Measurements from ENCODE around the gene HHAT.
"Not testable (repeated sequence)": the region's sequence is repeated elsewhere in the genome, so short reads cannot be mapped to it uniquely, and the experiment has no call there.

HHAT gene

DNA sequence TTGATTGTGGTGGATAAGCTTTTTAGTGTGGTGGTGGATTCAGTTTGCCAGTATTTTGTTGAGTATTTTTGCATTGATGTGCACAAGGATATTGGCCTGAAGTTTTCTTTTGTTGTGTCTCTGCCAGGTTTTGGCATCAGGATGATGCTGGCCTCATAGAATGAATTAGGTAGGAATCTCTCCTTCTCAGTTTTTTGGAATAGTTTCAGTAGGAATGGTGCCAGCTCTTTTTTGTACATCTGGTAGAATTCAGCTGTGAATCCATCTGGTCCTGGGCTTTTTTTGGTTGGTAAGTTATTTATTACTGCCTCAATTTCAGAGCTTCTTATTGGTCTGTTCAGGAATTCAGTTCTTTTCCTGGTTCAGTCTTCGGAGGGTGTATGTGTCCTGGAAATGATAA is 98.0 kb downstream of the HHAT start:
- H2BK12ac ChIP-seq (ENCODE audit: low read length); H3K14ac ChIP-seq (ENCODE audit: low read length); H4K91ac ChIP-seq (ENCODE audit: low read depth, low read length, poor library complexity); H3K27ac ChIP-seq (replicated peaks; ENCODE audit: low read length); H3K4me3 ChIP-seq (ENCODE audit: low read length in 2 of 2); H2AK5ac ChIP-seq (ENCODE audit: low read depth, low read length); H3K27me3 ChIP-seq (ENCODE audit: control insufficient read depth in 3 of 3, insufficient read depth in 3 of 3, low read depth in 1 of 3, low read length in 3 of 3); H3K4ac ChIP-seq (ENCODE audit: low read length); H2BK5ac ChIP-seq (ENCODE audit: low read length); H3K4me1 ChIP-seq (ENCODE audit: control insufficient read depth in 2 of 2, insufficient read depth in 1 of 2, low read depth in 1 of 2, low read length in 2 of 2); H3K4me2 ChIP-seq (ENCODE audit: insufficient read depth, low read length, poor library complexity, severe bottlenecking); H4K8ac ChIP-seq (ENCODE audit: low read depth, low read length); H2AFZ ChIP-seq (ENCODE audit: low read length); H3K23ac ChIP-seq (ENCODE audit: low read depth, low read length, poor library complexity); H3K18ac ChIP-seq (ENCODE audit: low read length); H3K36me3 ChIP-seq (replicated peaks in 1 of 2; ENCODE audit: control insufficient read depth in 2 of 2, insufficient read depth in 2 of 2, low read length in 2 of 2); H3K9me3 ChIP-seq (replicated peaks in 1 of 2; ENCODE audit: control insufficient read depth in 2 of 2, insufficient read depth in 1 of 2, low read depth in 1 of 2, low read length in 2 of 2); H3K79me1 ChIP-seq (ENCODE audit: low read depth, low read length); H2BK120ac ChIP-seq (ENCODE audit: low read depth, low read length); DNase-seq (ENCODE audit: low spot score); H2BK15ac ChIP-seq (ENCODE audit: low read length); H3K9ac ChIP-seq (ENCODE audit: low read depth, low read length, poor library complexity): not testable (repeated sequence)
- WGBS, 2 donors (ENCODE audit: extremely low coverage in 2 of 2, insufficient read length in 2 of 2, insufficient replicate concordance in 1 of 2) = no CpG with 5 or more reads among the region's 1 CpG

DNA sequence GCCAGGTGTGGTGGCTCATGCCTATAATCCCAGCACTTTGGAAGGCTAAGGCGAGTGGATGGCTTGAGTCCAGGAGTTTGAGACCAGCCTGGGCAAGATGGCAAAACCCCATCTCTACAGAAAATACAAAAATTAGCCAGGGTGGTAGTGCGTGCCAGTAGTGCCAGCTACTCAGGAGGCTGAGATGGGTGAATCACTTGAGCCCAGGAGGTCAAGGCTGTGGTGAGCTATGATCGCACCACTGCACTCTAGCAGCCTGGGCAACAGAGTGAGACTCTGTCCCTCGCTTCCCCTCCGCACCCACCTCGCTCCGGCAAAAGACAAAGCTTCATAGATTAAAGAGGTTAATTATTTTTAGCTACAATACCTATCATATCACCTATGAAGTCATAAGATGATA is 100.0 kb downstream of the HHAT start:
- no peaks in the 10 kb centered on the region for H3K79me1 ChIP-seq (ENCODE audit: low read depth, low read length)
- H3K9ac ChIP-seq (ENCODE audit: low read depth, low read length, poor library complexity) = no peak overlapping the region
- no peak overlapping the region for H2BK12ac ChIP-seq (ENCODE audit: low read length)
- no peak for DNase-seq (ENCODE audit: low spot score)
- H3K9me3 ChIP-seq (replicated peaks in 1 of 2; ENCODE audit: control insufficient read depth in 2 of 2, insufficient read depth in 1 of 2, low read depth in 1 of 2, low read length in 2 of 2) = peaks cover 0 to 3% of the 10 kb centered on the region in 2 donors
- no peak overlapping the region for H3K14ac ChIP-seq (ENCODE audit: low read length)
- H4K8ac ChIP-seq (ENCODE audit: low read depth, low read length) = no peak overlapping the region
- H4K91ac ChIP-seq (ENCODE audit: low read depth, low read length, poor library complexity) = no peak overlapping the region
- peaks cover 4 to 8% of the 10 kb centered on the region in 2 donors for H3K4me1 ChIP-seq (ENCODE audit: control insufficient read depth in 2 of 2, insufficient read depth in 1 of 2, low read depth in 1 of 2, low read length in 2 of 2)
- no peaks in the 10 kb centered on the region for H3K36me3 ChIP-seq (replicated peaks in 1 of 2; ENCODE audit: control insufficient read depth in 2 of 2, insufficient read depth in 2 of 2, low read length in 2 of 2)
- no peak overlapping the region for H2BK5ac ChIP-seq (ENCODE audit: low read length)
- H3K18ac ChIP-seq (ENCODE audit: low read length) = no peak overlapping the region
- H3K27me3 ChIP-seq (ENCODE audit: control insufficient read depth in 3 of 3, insufficient read depth in 3 of 3, low read depth in 1 of 3, low read length in 3 of 3) = no peaks in the 10 kb centered on the region
- H3K4me2 ChIP-seq (ENCODE audit: insufficient read depth, low read length, poor library complexity, severe bottlenecking) = no peak overlapping the region
- H2AFZ ChIP-seq (ENCODE audit: low read length) = no peak overlapping the region
- no peak overlapping the region for H3K4me3 ChIP-seq (ENCODE audit: low read length in 2 of 2)
- no peak overlapping the region for H3K23ac ChIP-seq (ENCODE audit: low read depth, low read length, poor library complexity)
- H3K27ac ChIP-seq (replicated peaks; ENCODE audit: low read length) = no peak overlapping the region
- H2BK15ac ChIP-seq (ENCODE audit: low read length) = no peak overlapping the region
- no peak overlapping the region for H2AK5ac ChIP-seq (ENCODE audit: low read depth, low read length)
- no peak overlapping the region for H2BK120ac ChIP-seq (ENCODE audit: low read depth, low read length)
- H3K4ac ChIP-seq (ENCODE audit: low read length) = no peak overlapping the region
- WGBS, 2 donors (ENCODE audit: extremely low coverage in 2 of 2, insufficient read length in 2 of 2, insufficient replicate concordance in 1 of 2) = no CpG with 5 or more reads among the region's 7 CpGs

DNA sequence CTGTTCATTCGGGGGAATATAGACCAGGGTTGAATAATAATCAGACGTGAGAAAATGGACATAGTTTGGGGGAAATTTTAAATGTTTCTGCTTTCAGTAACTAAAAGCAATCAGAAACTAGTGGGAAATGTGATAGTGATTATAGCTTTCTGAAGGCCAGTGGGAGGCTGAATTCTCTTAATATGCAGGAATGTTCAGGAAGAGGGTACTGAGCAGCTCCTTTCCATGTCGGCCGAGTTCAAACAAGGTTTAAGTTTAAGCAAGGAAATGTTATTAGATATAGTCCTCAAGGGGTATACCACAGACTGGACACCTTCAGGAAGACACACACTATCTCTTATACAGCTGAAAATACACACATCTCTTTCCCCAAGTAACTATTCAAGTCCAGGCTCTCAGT is 105.5 kb downstream of the HHAT start:
- Histone ChIP-seq H3K9ac (ENCODE audit: low read depth, low read length, poor library complexity) (no peak overlapping the region), H2BK5ac (ENCODE audit: low read length) (no peak overlapping the region), H4K91ac (ENCODE audit: low read depth, low read length, poor library complexity) (no peak overlapping the region), H3K27ac (replicated peaks; ENCODE audit: low read length) (no peak overlapping the region), H3K4me3 (ENCODE audit: low read length in 2 of 2) (no peak overlapping the region), H2AK5ac (ENCODE audit: low read depth, low read length) (no peak overlapping the region), H3K4ac (ENCODE audit: low read length) (no peak overlapping the region), H3K18ac (ENCODE audit: low read length) (no peak overlapping the region), H3K79me1 (ENCODE audit: low read depth, low read length) (no peaks in the 10 kb centered on the region), H3K14ac (ENCODE audit: low read length) (no peak overlapping the region), H2AFZ (ENCODE audit: low read length) (peak overlapping the region; percentile 43), H3K9me3 (replicated peaks in 1 of 2; ENCODE audit: control insufficient read depth in 2 of 2, insufficient read depth in 1 of 2, low read depth in 1 of 2, low read length in 2 of 2) (peaks cover 0 to 4% of the 10 kb centered on the region in 2 donors), H3K23ac (ENCODE audit: low read depth, low read length, poor library complexity) (no peak overlapping the region), H2BK120ac (ENCODE audit: low read depth, low read length) (no peak overlapping the region), H3K4me2 (ENCODE audit: insufficient read depth, low read length, poor library complexity, severe bottlenecking) (no peak overlapping the region), H3K4me1 (ENCODE audit: control insufficient read depth in 2 of 2, insufficient read depth in 1 of 2, low read depth in 1 of 2, low read length in 2 of 2) (peaks cover 9 to 16% of the 10 kb centered on the region in 2 donors), H4K8ac (ENCODE audit: low read depth, low read length) (no peak overlapping the region), H3K27me3 (ENCODE audit: control insufficient read depth in 3 of 3, insufficient read depth in 3 of 3, low read depth in 1 of 3, low read length in 3 of 3) (no peaks in the 10 kb centered on the region), H2BK12ac (ENCODE audit: low read length) (no peak overlapping the region), H3K36me3 (replicated peaks in 1 of 2; ENCODE audit: control insufficient read depth in 2 of 2, insufficient read depth in 2 of 2, low read length in 2 of 2) (no peaks in the 10 kb centered on the region), H2BK15ac (ENCODE audit: low read length) (no peak overlapping the region)
- WGBS, 2 donors (ENCODE audit: extremely low coverage in 2 of 2, insufficient read length in 2 of 2, insufficient replicate concordance in 1 of 2) = no CpG with 5 or more reads among the region's 4 CpGs
- no peak for DNase-seq (ENCODE audit: low spot score)

DNA sequence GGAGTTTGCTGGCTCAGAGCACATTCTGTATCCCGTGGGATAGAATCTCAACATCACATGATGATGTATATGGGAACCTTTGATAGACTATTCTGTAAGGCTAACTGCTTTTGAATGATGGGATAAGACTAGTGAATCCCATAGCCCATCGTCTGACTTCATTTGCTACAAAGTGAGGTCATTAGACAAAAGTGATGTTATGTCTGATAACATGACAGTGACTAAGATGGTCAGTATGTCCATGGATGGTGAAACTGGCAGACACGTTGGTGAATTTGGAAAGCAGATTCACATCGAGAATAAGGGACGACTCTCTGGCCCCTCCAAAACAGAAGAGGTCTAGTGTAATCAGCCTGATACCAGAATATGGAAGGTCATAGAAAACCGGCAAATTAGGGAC is 108.4 kb downstream of the HHAT start:
- no peak overlapping the region for H2BK5ac ChIP-seq (ENCODE audit: low read length)
- H2BK12ac ChIP-seq (ENCODE audit: low read length) = no peak overlapping the region
- H3K9me3 ChIP-seq (replicated peaks in 1 of 2; ENCODE audit: control insufficient read depth in 2 of 2, insufficient read depth in 1 of 2, low read depth in 1 of 2, low read length in 2 of 2) = peaks cover 2 to 4% of the 10 kb centered on the region in 2 donors
- no peak overlapping the region for H2AK5ac ChIP-seq (ENCODE audit: low read depth, low read length)
- no peaks in the 10 kb centered on the region for H3K79me1 ChIP-seq (ENCODE audit: low read depth, low read length)
- no peaks in the 10 kb centered on the region for H3K36me3 ChIP-seq (replicated peaks in 1 of 2; ENCODE audit: control insufficient read depth in 2 of 2, insufficient read depth in 2 of 2, low read length in 2 of 2)
- WGBS, 2 donors (ENCODE audit: extremely low coverage in 2 of 2, insufficient read length in 2 of 2, insufficient replicate concordance in 1 of 2) = no CpG with 5 or more reads among the region's 6 CpGs
- peaks cover 8 to 16% of the 10 kb centered on the region in 2 donors for H3K4me1 ChIP-seq (ENCODE audit: control insufficient read depth in 2 of 2, insufficient read depth in 1 of 2, low read depth in 1 of 2, low read length in 2 of 2)
- no peak overlapping the region for H2BK15ac ChIP-seq (ENCODE audit: low read length)
- no peak for DNase-seq (ENCODE audit: low spot score)
- H3K27ac ChIP-seq (replicated peaks; ENCODE audit: low read length) = no peak overlapping the region
- no peak overlapping the region for H3K18ac ChIP-seq (ENCODE audit: low read length)
- H4K91ac ChIP-seq (ENCODE audit: low read depth, low read length, poor library complexity) = no peak overlapping the region
- H3K14ac ChIP-seq (ENCODE audit: low read length) = no peak overlapping the region
- no peak overlapping the region for H3K9ac ChIP-seq (ENCODE audit: low read depth, low read length, poor library complexity)
- H3K23ac ChIP-seq (ENCODE audit: low read depth, low read length, poor library complexity) = no peak overlapping the region
- no peak overlapping the region for H3K4ac ChIP-seq (ENCODE audit: low read length)
- H2BK120ac ChIP-seq (ENCODE audit: low read depth, low read length) = no peak overlapping the region
- no peak overlapping the region for H3K4me3 ChIP-seq (ENCODE audit: low read length in 2 of 2)
- no peak overlapping the region for H2AFZ ChIP-seq (ENCODE audit: low read length)
- H4K8ac ChIP-seq (ENCODE audit: low read depth, low read length) = no peak overlapping the region
- H3K4me2 ChIP-seq (ENCODE audit: insufficient read depth, low read length, poor library complexity, severe bottlenecking) = no peak overlapping the region
- H3K27me3 ChIP-seq (ENCODE audit: control insufficient read depth in 3 of 3, insufficient read depth in 3 of 3, low read depth in 1 of 3, low read length in 3 of 3) = no peaks in the 10 kb centered on the region
